Measurements from ENCODE around the gene KRT4.

Gene KRT4

GRCh38 chr12:52818388-52818787, 4.5 kb upstream of the KRT4 start:
- H3K27ac ChIP-seq (ENCODE audit: low read length) = no peak overlapping the region
- no peaks in the 10 kb centered on the region for H3K4me1 ChIP-seq (ENCODE audit: control insufficient read depth, low read depth, low read length)
- H3K27me3 ChIP-seq (ENCODE audit: control insufficient read depth, insufficient read depth, low read length) = no peaks in the 10 kb centered on the region
- H3K4me3 ChIP-seq (ENCODE audit: low read length) = no peak overlapping the region
- H3K36me3 ChIP-seq (ENCODE audit: control insufficient read depth, low read depth, low read length) = no peaks in the 10 kb centered on the region
- no peak overlapping the region for H3K9ac ChIP-seq (ENCODE audit: low read length)
- no peaks in the 10 kb centered on the region for H3K9me3 ChIP-seq (ENCODE audit: control insufficient read depth, low read depth, low read length)

- Histone ChIP-seq H3K36me3 (ENCODE audit: control insufficient read depth, low read depth, low read length) (no peaks in the 10 kb centered on the region), H3K4me1 (ENCODE audit: control insufficient read depth, low read depth, low read length) (no peaks in the 10 kb centered on the region), H3K9ac (ENCODE audit: low read length) (no peak overlapping the region), H3K9me3 (ENCODE audit: control insufficient read depth, low read depth, low read length) (no peaks in the 10 kb centered on the region), H3K27ac (ENCODE audit: low read length) (no peak overlapping the region), H3K4me3 (ENCODE audit: low read length) (no peak overlapping the region), H3K27me3 (ENCODE audit: control insufficient read depth, insufficient read depth, low read length) (no peaks in the 10 kb centered on the region)
These were observed 3.9 kb upstream of the KRT4 start for GRCh38 chr12:52817699-52818238.

GRCh38 chr12:52817003-52817698, 3.2 kb upstream of the KRT4 start:
- Histone ChIP-seq H3K9me3 (ENCODE audit: control insufficient read depth, low read depth, low read length) (no peaks in the 10 kb centered on the region), H3K27ac (ENCODE audit: low read length) (no peak overlapping the region), H3K27me3 (ENCODE audit: control insufficient read depth, insufficient read depth, low read length) (no peaks in the 10 kb centered on the region), H3K9ac (ENCODE audit: low read length) (no peak overlapping the region), H3K4me1 (ENCODE audit: control insufficient read depth, low read depth, low read length) (no peaks in the 10 kb centered on the region), H3K36me3 (ENCODE audit: control insufficient read depth, low read depth, low read length) (no peaks in the 10 kb centered on the region), H3K4me3 (ENCODE audit: low read length) (no peak overlapping the region)

GRCh38 chr12:52815676-52816588, 2.0 kb upstream of the KRT4 start:
- Histone ChIP-seq H3K27me3 (ENCODE audit: control insufficient read depth, insufficient read depth, low read length) (no peaks in the 10 kb centered on the region), H3K4me1 (ENCODE audit: control insufficient read depth, low read depth, low read length) (no peaks in the 10 kb centered on the region), H3K9ac (ENCODE audit: low read length) (no peak overlapping the region), H3K4me3 (ENCODE audit: low read length) (no peak overlapping the region), H3K9me3 (ENCODE audit: control insufficient read depth, low read depth, low read length) (no peaks in the 10 kb centered on the region), H3K36me3 (ENCODE audit: control insufficient read depth, low read depth, low read length) (no peaks in the 10 kb centered on the region), H3K27ac (ENCODE audit: low read length) (no peak overlapping the region)

GRCh38 chr12:52815161-52815560, 1.2 kb upstream of the KRT4 start:
- Histone ChIP-seq H3K36me3 (ENCODE audit: control insufficient read depth, low read depth, low read length) (no peaks in the 10 kb centered on the region), H3K9ac (ENCODE audit: low read length) (no peak overlapping the region), H3K4me1 (ENCODE audit: control insufficient read depth, low read depth, low read length) (no peaks in the 10 kb centered on the region), H3K27ac (ENCODE audit: low read length) (no peak overlapping the region), H3K4me3 (ENCODE audit: low read length) (no peak overlapping the region), H3K9me3 (ENCODE audit: control insufficient read depth, low read depth, low read length) (no peaks in the 10 kb centered on the region), H3K27me3 (ENCODE audit: control insufficient read depth, insufficient read depth, low read length) (no peaks in the 10 kb centered on the region)

GRCh38 chr12:52814710-52815155, 817 bp upstream of the KRT4 start:
- Histone ChIP-seq H3K27me3 (ENCODE audit: control insufficient read depth, insufficient read depth, low read length) (no peaks in the 10 kb centered on the region), H3K9me3 (ENCODE audit: control insufficient read depth, low read depth, low read length) (no peaks in the 10 kb centered on the region), H3K9ac (ENCODE audit: low read length) (no peak overlapping the region), H3K27ac (ENCODE audit: low read length) (no peak overlapping the region), H3K4me3 (ENCODE audit: low read length) (no peak overlapping the region), H3K4me1 (ENCODE audit: control insufficient read depth, low read depth, low read length) (no peaks in the 10 kb centered on the region), H3K36me3 (ENCODE audit: control insufficient read depth, low read depth, low read length) (no peaks in the 10 kb centered on the region)

GRCh38 chr12:52813203-52813819, 605 bp downstream of the KRT4 start:
- Histone ChIP-seq H3K4me3 (ENCODE audit: low read length) (no peak overlapping the region), H3K27ac (ENCODE audit: low read length) (no peak overlapping the region), H3K36me3 (ENCODE audit: control insufficient read depth, low read depth, low read length) (no peaks in the 10 kb centered on the region), H3K9ac (ENCODE audit: low read length) (no peak overlapping the region), H3K27me3 (ENCODE audit: control insufficient read depth, insufficient read depth, low read length) (no peaks in the 10 kb centered on the region), H3K9me3 (ENCODE audit: control insufficient read depth, low read depth, low read length) (no peaks in the 10 kb centered on the region), H3K4me1 (ENCODE audit: control insufficient read depth, low read depth, low read length) (no peaks in the 10 kb centered on the region)

GRCh38 chr12:52812749-52813148, 1.2 kb downstream of the KRT4 start:
- H3K9ac ChIP-seq (ENCODE audit: low read length) = no peak overlapping the region
- H3K27me3 ChIP-seq (ENCODE audit: control insufficient read depth, insufficient read depth, low read length) = no peaks in the 10 kb centered on the region
- no peak overlapping the region for H3K27ac ChIP-seq (ENCODE audit: low read length)
- no peaks in the 10 kb centered on the region for H3K4me1 ChIP-seq (ENCODE audit: control insufficient read depth, low read depth, low read length)
- H3K36me3 ChIP-seq (ENCODE audit: control insufficient read depth, low read depth, low read length) = no peaks in the 10 kb centered on the region
- H3K4me3 ChIP-seq (ENCODE audit: low read length) = no peak overlapping the region
- H3K9me3 ChIP-seq (ENCODE audit: control insufficient read depth, low read depth, low read length) = no peaks in the 10 kb centered on the region

GRCh38 chr12:52812073-52812400, 1.9 kb downstream of the KRT4 start:
- Histone ChIP-seq H3K9ac (ENCODE audit: low read length) (no peak overlapping the region), H3K27ac (ENCODE audit: low read length) (no peak overlapping the region), H3K27me3 (ENCODE audit: control insufficient read depth, insufficient read depth, low read length) (no peaks in the 10 kb centered on the region), H3K4me3 (ENCODE audit: low read length) (no peak overlapping the region), H3K4me1 (ENCODE audit: control insufficient read depth, low read depth, low read length) (no peaks in the 10 kb centered on the region), H3K36me3 (ENCODE audit: control insufficient read depth, low read depth, low read length) (no peaks in the 10 kb centered on the region), H3K9me3 (ENCODE audit: control insufficient read depth, low read depth, low read length) (no peaks in the 10 kb centered on the region)

- H3K9ac ChIP-seq (ENCODE audit: low read length) = no peak overlapping the region
- no peaks in the 10 kb centered on the region for H3K9me3 ChIP-seq (ENCODE audit: control insufficient read depth, low read depth, low read length)
- no peak overlapping the region for H3K4me3 ChIP-seq (ENCODE audit: low read length)
- H3K27me3 ChIP-seq (ENCODE audit: control insufficient read depth, insufficient read depth, low read length) = no peaks in the 10 kb centered on the region
- no peak overlapping the region for H3K27ac ChIP-seq (ENCODE audit: low read length)
- no peaks in the 10 kb centered on the region for H3K36me3 ChIP-seq (ENCODE audit: control insufficient read depth, low read depth, low read length)
- H3K4me1 ChIP-seq (ENCODE audit: control insufficient read depth, low read depth, low read length) = no peaks in the 10 kb centered on the region
These were observed 2.5 kb downstream of the KRT4 start for GRCh38 chr12:52811191-52812072.

- H3K36me3 ChIP-seq (ENCODE audit: control insufficient read depth, low read depth, low read length) = no peaks in the 10 kb centered on the region
- H3K4me1 ChIP-seq (ENCODE audit: control insufficient read depth, low read depth, low read length) = peaks cover 4% of the 10 kb centered on the region
- no peaks in the 10 kb centered on the region for H3K27me3 ChIP-seq (ENCODE audit: control insufficient read depth, insufficient read depth, low read length)
- no peak overlapping the region for H3K27ac ChIP-seq (ENCODE audit: low read length)
- no peaks in the 10 kb centered on the region for H3K9me3 ChIP-seq (ENCODE audit: control insufficient read depth, low read depth, low read length)
- H3K4me3 ChIP-seq (ENCODE audit: low read length) = no peak overlapping the region
- H3K9ac ChIP-seq (ENCODE audit: low read length) = no peak overlapping the region
These were observed 3.4 kb downstream of the KRT4 start for GRCh38 chr12:52810554-52810953.

Measured in iPS-18a (cell line).